ENCODE data around the gene VWA7. TPM values are rescaled to one million over a fixed set of nuclear protein-coding genes. Genes with fewer than 3 reads are reported as not detected.

The VWA7 gene
- polyA plus RNA-seq, 1 of the 3 experiments (the other 2 are of a cell fraction), result 0.56 TPM

DNA sequence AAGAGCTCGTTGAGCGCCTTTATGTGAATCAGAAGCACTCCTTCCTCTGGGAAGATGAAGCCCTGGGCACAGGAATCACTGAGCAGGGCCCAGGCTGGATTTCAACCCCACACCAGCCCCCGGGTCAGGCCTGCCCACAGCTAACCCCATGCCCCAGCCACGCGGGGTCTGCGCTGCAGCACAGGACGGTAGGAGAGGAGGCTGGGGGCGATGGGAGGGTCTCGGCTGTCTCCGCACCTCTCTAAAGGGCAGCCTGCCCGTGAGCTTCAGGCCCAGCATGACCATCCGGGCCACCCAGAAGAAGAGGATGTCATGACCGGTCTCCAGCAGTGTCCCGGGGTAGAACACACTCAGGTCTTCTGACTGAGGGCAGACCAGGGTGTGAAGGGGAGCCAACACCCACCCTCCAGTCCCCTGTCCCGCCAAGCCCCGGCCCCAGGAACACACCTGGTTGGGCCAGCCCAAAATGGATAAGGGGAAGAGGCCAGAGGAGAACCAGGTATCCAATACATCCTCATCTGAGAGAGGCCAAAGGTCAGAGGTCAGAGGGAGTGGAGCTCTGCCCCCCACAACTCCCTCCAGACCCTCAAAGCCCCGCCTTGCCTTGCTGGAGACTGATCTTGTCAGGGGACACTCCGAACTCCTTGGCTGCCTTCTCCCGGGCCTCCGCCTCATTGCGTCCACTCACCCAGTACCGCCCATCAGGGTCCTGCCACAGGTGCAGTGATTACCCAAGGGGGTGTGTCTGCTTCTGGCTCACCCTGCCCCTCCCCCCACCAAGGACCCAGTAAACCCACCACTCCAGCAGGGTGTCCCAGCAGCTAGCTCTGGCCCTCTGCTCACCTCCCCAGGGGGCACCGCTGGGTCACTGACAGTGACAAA is 4.4 kb upstream of the VWA7 start:
- no peak overlapping the region for H3K4me3 ChIP-seq (ENCODE audit: low read depth in 2 of 2, low read length in 1 of 2)
- TF ChIP-seq GATA2 (CRISPR knock-in tag; IDR thresholded peaks at IDR 0.05), result no peak
- TF ChIP-seq FOXM1 (IDR thresholded peaks at IDR 0.05; ENCODE audit: low read depth), result no peak
- no peak for TF ChIP-seq GABPA (IDR thresholded peaks at IDR 0.05; ENCODE audit: low read depth)
- TF ChIP-seq FOSL2 (IDR thresholded peaks at IDR 0.05; ENCODE audit: borderline replicate concordance, low read depth), result no peak
- TF ChIP-seq, protein P1, sequence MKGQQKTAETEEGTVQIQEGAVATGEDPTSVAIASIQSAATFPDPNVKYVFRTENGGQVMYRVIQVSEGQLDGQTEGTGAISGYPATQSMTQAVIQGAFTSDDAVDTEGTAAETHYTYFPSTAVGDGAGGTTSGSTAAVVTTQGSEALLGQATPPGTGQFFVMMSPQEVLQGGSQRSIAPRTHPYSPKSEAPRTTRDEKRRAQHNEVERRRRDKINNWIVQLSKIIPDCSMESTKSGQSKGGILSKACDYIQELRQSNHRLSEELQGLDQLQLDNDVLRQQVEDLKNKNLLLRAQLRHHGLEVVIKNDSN (IDR thresholded peaks at IDR 0.05; ENCODE audit: borderline replicate concordance, low read depth), result no peak
- no peak overlapping the region for H3K4me2 ChIP-seq
- no peaks in the 10 kb centered on the region for H3K9me2 ChIP-seq
- ChIA-PET POLR2A (no interaction called here), CTCF (interaction anchor here (1.5 to 9.9 kb wide), 2 partner anchors 9 to 12 kb away, joined by 5 to 62 read pairs; no protein-coding TSS in a partner anchor)
- H3K79me2 ChIP-seq (ENCODE audit: insufficient read depth), result no peaks in the 10 kb centered on the region
- peaks cover 3% of the 10 kb centered on the region for H3F3A ChIP-seq (replicated peaks; ENCODE audit: insufficient read depth)
- H3K9ac ChIP-seq, result no peak overlapping the region
- H4K20me1 ChIP-seq (ENCODE audit: insufficient read depth), result no peaks in the 10 kb centered on the region
- H2AFZ ChIP-seq (ENCODE audit: low read depth), result no peak overlapping the region
- peaks cover 14 to 65% of the 10 kb centered on the region in 2 experiments for H3K36me3 ChIP-seq (replicated peaks in 1 of 2; ENCODE audit: control insufficient read depth in 1 of 2, insufficient read depth in 2 of 2, low read length in 1 of 2)
- no peak overlapping the region for H3K27ac ChIP-seq (ENCODE audit: low read depth in 2 of 2, low read length in 1 of 2)
- WGBS (ENCODE audit: low lambda C conversion rate), result 95% methylated on average over 21 of the region's 23 CpGs
- no peaks in the 10 kb centered on the region for H3K9me3 ChIP-seq
- H3K27me3 ChIP-seq (ENCODE audit: insufficient read depth), result no peaks in the 10 kb centered on the region
- peaks cover 9 to 10% of the 10 kb centered on the region in 2 experiments; a peak in 2 of 4 replicates for H3K4me1 ChIP-seq (ENCODE audit: control insufficient read depth in 1 of 2, insufficient read depth in 2 of 2, low read depth in 1 of 2, low read length in 1 of 2)
- DNase-seq, result no peak

DNA sequence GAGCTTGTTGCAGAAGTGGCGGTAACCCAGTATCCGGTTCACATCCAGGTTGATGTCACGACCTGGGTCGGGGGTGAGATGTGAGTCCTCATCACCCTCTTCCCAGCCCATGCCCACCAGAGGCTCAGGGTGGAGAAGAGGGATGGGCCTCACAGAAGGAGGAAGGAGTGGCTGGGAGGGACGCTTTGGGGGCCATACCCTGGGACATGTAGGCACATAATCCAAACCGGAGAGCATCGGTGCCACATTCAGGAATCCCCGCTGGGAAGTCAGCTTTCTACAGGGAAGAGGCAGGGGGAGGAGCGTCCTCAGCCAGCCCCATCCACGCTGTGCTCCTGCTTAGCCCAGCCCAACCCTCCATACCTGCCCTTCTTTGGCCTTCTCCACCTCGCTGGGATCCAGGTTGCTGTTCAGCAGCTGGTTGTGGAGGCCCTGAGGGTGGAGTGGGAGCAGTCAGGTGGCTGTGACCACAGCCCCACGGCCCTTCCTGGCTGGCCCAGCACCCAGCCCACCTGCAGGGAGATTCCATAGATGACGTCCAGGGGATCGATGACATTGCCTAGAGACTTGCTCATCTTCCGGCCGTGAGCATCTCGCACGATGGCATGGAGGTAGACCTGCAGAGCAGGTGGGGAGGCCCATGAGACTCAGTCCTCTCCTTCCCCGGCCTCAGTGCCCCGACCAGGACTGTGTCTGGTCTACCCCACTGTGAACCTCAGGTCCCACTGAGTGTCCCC is 3.5 kb upstream of the VWA7 start:
- H3K27ac ChIP-seq (ENCODE audit: low read depth in 2 of 2, low read length in 1 of 2), result no peak overlapping the region
- ChIA-PET POLR2A (interaction anchor here (1.0 kb wide), 1 partner anchor 15 kb away, joined by 3 read pairs; the partner anchor contains the start of gene VARS1), CTCF (interaction anchor here (1.5 to 9.9 kb wide), 2 partner anchors 10 to 11 kb away, joined by 5 to 62 read pairs; no protein-coding TSS in a partner anchor)
- TF ChIP-seq MXI1 (IDR thresholded peaks at IDR 0.05; ENCODE audit: low read depth, low read length), result no peak
- TF ChIP-seq TAF1 (IDR thresholded peaks at IDR 0.05; ENCODE audit: borderline replicate concordance, low read depth, low read length), result no peak
- TF ChIP-seq, protein P2, sequence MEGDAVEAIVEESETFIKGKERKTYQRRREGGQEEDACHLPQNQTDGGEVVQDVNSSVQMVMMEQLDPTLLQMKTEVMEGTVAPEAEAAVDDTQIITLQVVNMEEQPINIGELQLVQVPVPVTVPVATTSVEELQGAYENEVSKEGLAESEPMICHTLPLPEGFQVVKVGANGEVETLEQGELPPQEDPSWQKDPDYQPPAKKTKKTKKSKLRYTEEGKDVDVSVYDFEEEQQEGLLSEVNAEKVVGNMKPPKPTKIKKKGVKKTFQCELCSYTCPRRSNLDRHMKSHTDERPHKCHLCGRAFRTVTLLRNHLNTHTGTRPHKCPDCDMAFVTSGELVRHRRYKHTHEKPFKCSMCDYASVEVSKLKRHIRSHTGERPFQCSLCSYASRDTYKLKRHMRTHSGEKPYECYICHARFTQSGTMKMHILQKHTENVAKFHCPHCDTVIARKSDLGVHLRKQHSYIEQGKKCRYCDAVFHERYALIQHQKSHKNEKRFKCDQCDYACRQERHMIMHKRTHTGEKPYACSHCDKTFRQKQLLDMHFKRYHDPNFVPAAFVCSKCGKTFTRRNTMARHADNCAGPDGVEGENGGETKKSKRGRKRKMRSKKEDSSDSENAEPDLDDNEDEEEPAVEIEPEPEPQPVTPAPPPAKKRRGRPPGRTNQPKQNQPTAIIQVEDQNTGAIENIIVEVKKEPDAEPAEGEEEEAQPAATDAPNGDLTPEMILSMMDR (IDR thresholded peaks at IDR 0.05), result no peak
- TF ChIP-seq SMC3 (IDR thresholded peaks at IDR 0.05; ENCODE audit: low read depth, low read length), result no peak
- no peak for TF ChIP-seq RAD21 (IDR thresholded peaks at IDR 0.05; ENCODE audit: low read length)
- TF ChIP-seq, protein P3, sequence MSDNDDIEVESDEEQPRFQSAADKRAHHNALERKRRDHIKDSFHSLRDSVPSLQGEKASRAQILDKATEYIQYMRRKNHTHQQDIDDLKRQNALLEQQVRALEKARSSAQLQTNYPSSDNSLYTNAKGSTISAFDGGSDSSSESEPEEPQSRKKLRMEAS (IDR thresholded peaks at IDR 0.05; ENCODE audit: low read depth), result no peak
- TF ChIP-seq, protein P4, sequence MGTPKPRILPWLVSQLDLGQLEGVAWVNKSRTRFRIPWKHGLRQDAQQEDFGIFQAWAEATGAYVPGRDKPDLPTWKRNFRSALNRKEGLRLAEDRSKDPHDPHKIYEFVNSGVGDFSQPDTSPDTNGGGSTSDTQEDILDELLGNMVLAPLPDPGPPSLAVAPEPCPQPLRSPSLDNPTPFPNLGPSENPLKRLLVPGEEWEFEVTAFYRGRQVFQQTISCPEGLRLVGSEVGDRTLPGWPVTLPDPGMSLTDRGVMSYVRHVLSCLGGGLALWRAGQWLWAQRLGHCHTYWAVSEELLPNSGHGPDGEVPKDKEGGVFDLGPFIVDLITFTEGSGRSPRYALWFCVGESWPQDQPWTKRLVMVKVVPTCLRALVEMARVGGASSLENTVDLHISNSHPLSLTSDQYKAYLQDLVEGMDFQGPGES (IDR thresholded peaks at IDR 0.05; ENCODE audit: low read depth, low read length), result no peak
- TF ChIP-seq, protein P5, sequence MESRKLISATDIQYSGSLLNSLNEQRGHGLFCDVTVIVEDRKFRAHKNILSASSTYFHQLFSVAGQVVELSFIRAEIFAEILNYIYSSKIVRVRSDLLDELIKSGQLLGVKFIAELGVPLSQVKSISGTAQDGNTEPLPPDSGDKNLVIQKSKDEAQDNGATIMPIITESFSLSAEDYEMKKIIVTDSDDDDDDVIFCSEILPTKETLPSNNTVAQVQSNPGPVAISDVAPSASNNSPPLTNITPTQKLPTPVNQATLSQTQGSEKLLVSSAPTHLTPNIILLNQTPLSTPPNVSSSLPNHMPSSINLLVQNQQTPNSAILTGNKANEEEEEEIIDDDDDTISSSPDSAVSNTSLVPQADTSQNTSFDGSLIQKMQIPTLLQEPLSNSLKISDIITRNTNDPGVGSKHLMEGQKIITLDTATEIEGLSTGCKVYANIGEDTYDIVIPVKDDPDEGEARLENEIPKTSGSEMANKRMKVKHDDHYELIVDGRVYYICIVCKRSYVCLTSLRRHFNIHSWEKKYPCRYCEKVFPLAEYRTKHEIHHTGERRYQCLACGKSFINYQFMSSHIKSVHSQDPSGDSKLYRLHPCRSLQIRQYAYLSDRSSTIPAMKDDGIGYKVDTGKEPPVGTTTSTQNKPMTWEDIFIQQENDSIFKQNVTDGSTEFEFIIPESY (IDR thresholded peaks at IDR 0.05; ENCODE audit: borderline replicate concordance, low read depth), result no peak
- no peak for TF ChIP-seq GABPA (IDR thresholded peaks at IDR 0.05; ENCODE audit: low read depth)
- no peak for TF ChIP-seq YY1 (IDR thresholded peaks at IDR 0.05; ENCODE audit: low read depth)
- TF ChIP-seq ELF1 (IDR thresholded peaks at IDR 0.05), result no peak
- TF ChIP-seq, protein P6, sequence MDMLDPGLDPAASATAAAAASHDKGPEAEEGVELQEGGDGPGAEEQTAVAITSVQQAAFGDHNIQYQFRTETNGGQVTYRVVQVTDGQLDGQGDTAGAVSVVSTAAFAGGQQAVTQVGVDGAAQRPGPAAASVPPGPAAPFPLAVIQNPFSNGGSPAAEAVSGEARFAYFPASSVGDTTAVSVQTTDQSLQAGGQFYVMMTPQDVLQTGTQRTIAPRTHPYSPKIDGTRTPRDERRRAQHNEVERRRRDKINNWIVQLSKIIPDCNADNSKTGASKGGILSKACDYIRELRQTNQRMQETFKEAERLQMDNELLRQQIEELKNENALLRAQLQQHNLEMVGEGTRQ (IDR thresholded peaks at IDR 0.05; ENCODE audit: borderline replicate concordance, low read depth, low read length), result no peak

More for the DNA sequence above, 3.5 kb upstream of the VWA7 start:
- 89% methylated on average over 13 of the region's 20 CpGs for WGBS (ENCODE audit: low lambda C conversion rate)
- H3K27me3 ChIP-seq (ENCODE audit: insufficient read depth), result no peaks in the 10 kb centered on the region
- H4K20me1 ChIP-seq (ENCODE audit: insufficient read depth), result no peaks in the 10 kb centered on the region
- H3K79me2 ChIP-seq (ENCODE audit: insufficient read depth), result no peaks in the 10 kb centered on the region
- H3K4me1 ChIP-seq (ENCODE audit: control insufficient read depth in 1 of 2, insufficient read depth in 2 of 2, low read depth in 1 of 2, low read length in 1 of 2), result peaks cover 9 to 10% of the 10 kb centered on the region in 2 experiments; a peak in 2 of 4 replicates
- peaks cover 11 to 65% of the 10 kb centered on the region in 2 experiments for H3K36me3 ChIP-seq (replicated peaks in 1 of 2; ENCODE audit: control insufficient read depth in 1 of 2, insufficient read depth in 2 of 2, low read length in 1 of 2)
- H3F3A ChIP-seq (replicated peaks; ENCODE audit: insufficient read depth), result peaks cover 3% of the 10 kb centered on the region
- H3K4me2 ChIP-seq, result no peak overlapping the region
- no peak overlapping the region for H2AFZ ChIP-seq (ENCODE audit: low read depth)
- peak; percentile 11 for DNase-seq
- H3K4me3 ChIP-seq (ENCODE audit: low read depth in 2 of 2, low read length in 1 of 2), result no peak overlapping the region
- no peaks in the 10 kb centered on the region for H3K9me2 ChIP-seq
- no peak overlapping the region for H3K9ac ChIP-seq
- no peaks in the 10 kb centered on the region for H3K9me3 ChIP-seq

All from SK-N-SH (cell line).